Activated T-helper 2 cell treated with anti-CD3 and anti-CD28 coated beads, Interferon-gamma antibody, Interleukin-2, Interleukin-4, amounts not matched to agents 10 μg/mL and 5 μg/mL and 100 μg/mL, durations not matched to agents 14 hours and 24 hours and 36 hours (primary cell): Measurements from ENCODE around the gene GNL1. TPM values are rescaled to one million over a fixed set of nuclear protein-coding genes. Genes with fewer than 3 reads are reported as not detected.
"Not testable (repeated sequence)": the region's sequence is repeated elsewhere in the genome, so short reads cannot be mapped to it uniquely, and the experiment has no call there.

ENCODE experiments used
- DNase-seq: peaks from one replicate; pipeline ENCODE4 v3.0.0; 2021; ENCODE audit warnings: low spot score
- H3K27ac Mint-ChIP-seq: one replicate; pipeline ENCODE4 v1.8.0; 2021; ENCODE audit warnings: mixed read lengths
- H3K27me3 Mint-ChIP-seq: one replicate; pipeline ENCODE4 v1.8.0; 2021; ENCODE audit warnings: low read depth, mixed read lengths
- H3K36me3 Mint-ChIP-seq: one replicate; pipeline ENCODE4 v1.8.0; 2021; ENCODE audit warnings: low read depth, mixed read lengths
- H3K4me1 Mint-ChIP-seq: one replicate; pipeline ENCODE4 v1.8.0; 2021; ENCODE audit warnings: low read depth, mixed read lengths
- H3K4me3 Mint-ChIP-seq: one replicate; pipeline ENCODE4 v1.8.0; 2021; ENCODE audit warnings: low read depth, mild to moderate bottlenecking, moderate library complexity, mixed read lengths
- H3K9me3 Mint-ChIP-seq: one replicate; pipeline ENCODE4 v1.8.0; 2021; ENCODE audit warnings: mixed read lengths
- intact Hi-C: fragments of 100-400 bp; cut with micrococcal nuclease; formaldehyde crosslinking; loops from one replicate; pipeline ENCODE4 v1.15.1; 2023
- total RNA-seq: library from RNA; stranded (reverse); gene quantifications from 2 replicates; pipeline ENCODE4 v1.2.3, GENCODE V29; 2022

The GNL1 gene
- 79.8 and 88.2 TPM in 2 replicates for total RNA-seq

GRCh38 chr6:30556066-30556905, at the start of gene GNL1:
GNL1 (minus strand) TSS chr6:30556489; CDS start chr6:30556203, 286 bp downstream.
- Mint-ChIP-seq H3K9me3 (no peaks in the 10 kb centered on the region), H3K4me3 (peak within 1 kb of the TSS; percentile 98), H3K4me1 (peaks cover 22% of the 10 kb centered on the region), H3K27me3 (no peaks in the 10 kb centered on the region), H3K27ac (peak within 1 kb of the TSS; percentile 100), H3K36me3 (peaks cover 66% of the 10 kb centered on the region)
- DNase-seq = peak; percentile 96
- intact Hi-C loops = loop anchor here (1.0 to 5.0 kb wide), 2 partner anchors 15 to 131 kb away; partner anchors contain the start of genes ABCF1 and PPP1R18

GRCh38 chr6:30603961-30604360, 47.7 kb upstream of the GNL1 start:
- H3K4me1 Mint-ChIP-seq = peaks cover 8% of the 10 kb centered on the region
- no peaks in the 10 kb centered on the region for H3K9me3 Mint-ChIP-seq
- peaks cover 82% of the 10 kb centered on the region for H3K36me3 Mint-ChIP-seq
- intact Hi-C loops = no loop called here
- no peak for DNase-seq
- H3K4me3 Mint-ChIP-seq = no peak overlapping the region
- no peak overlapping the region for H3K27ac Mint-ChIP-seq
- no peaks in the 10 kb centered on the region for H3K27me3 Mint-ChIP-seq

- Mint-ChIP-seq H3K9me3 (no peaks in the 10 kb centered on the region), H3K4me1 (peaks cover 5% of the 10 kb centered on the region), H3K27ac (no peak overlapping the region), H3K4me3 (no peak overlapping the region), H3K36me3 (peaks cover 70% of the 10 kb centered on the region), H3K27me3 (no peaks in the 10 kb centered on the region)
- DNase-seq = no peak
- intact Hi-C loops = no loop called here
These were observed 45.7 kb upstream of the GNL1 start for GRCh38 chr6:30601815-30602641.

GRCh38 chr6:30601436-30601814, 45.1 kb upstream of the GNL1 start:
- H3K36me3 Mint-ChIP-seq = peaks cover 66% of the 10 kb centered on the region
- no peak for DNase-seq
- no peaks in the 10 kb centered on the region for H3K27me3 Mint-ChIP-seq
- no peak overlapping the region for H3K4me3 Mint-ChIP-seq
- H3K9me3 Mint-ChIP-seq = no peaks in the 10 kb centered on the region
- peaks cover 5% of the 10 kb centered on the region for H3K4me1 Mint-ChIP-seq
- intact Hi-C loops = no loop called here
- H3K27ac Mint-ChIP-seq = no peak overlapping the region

GRCh38 chr6:30600451-30600961, 44.2 kb upstream of the GNL1 start:
- H3K4me3 Mint-ChIP-seq = no peak overlapping the region
- no peaks in the 10 kb centered on the region for H3K9me3 Mint-ChIP-seq
- H3K27ac Mint-ChIP-seq = no peak overlapping the region
- intact Hi-C loops = no loop called here
- H3K27me3 Mint-ChIP-seq = no peaks in the 10 kb centered on the region
- peaks cover 2% of the 10 kb centered on the region for H3K4me1 Mint-ChIP-seq
- DNase-seq = no peak
- H3K36me3 Mint-ChIP-seq = peaks cover 60% of the 10 kb centered on the region

- Mint-ChIP-seq H3K36me3 (peaks cover 59% of the 10 kb centered on the region), H3K4me1 (peaks cover 2% of the 10 kb centered on the region), H3K27ac (peak overlapping the region; percentile 63), H3K4me3 (no peak overlapping the region), H3K9me3 (no peaks in the 10 kb centered on the region), H3K27me3 (no peaks in the 10 kb centered on the region)
- DNase-seq = no peak
- intact Hi-C loops = loop anchor here (5.0 kb wide), 1 partner anchor 57 kb away; no protein-coding TSS in a partner anchor
These were observed 43.5 kb upstream of the GNL1 start for GRCh38 chr6:30599625-30600324.

- Mint-ChIP-seq H3K36me3 (peaks cover 59% of the 10 kb centered on the region), H3K9me3 (no peaks in the 10 kb centered on the region), H3K4me3 (no peak overlapping the region), H3K27me3 (no peaks in the 10 kb centered on the region), H3K4me1 (peaks cover 2% of the 10 kb centered on the region), H3K27ac (no peak overlapping the region)
- intact Hi-C loops = loop anchor here (5.0 kb wide), 1 partner anchor 57 kb away; no protein-coding TSS in a partner anchor
- no peak for DNase-seq
These were observed 42.8 kb upstream of the GNL1 start for GRCh38 chr6:30598912-30599624.

- H3K27ac Mint-ChIP-seq = peak overlapping the region; percentile 39
- intact Hi-C loops = loop anchor here (1.0 to 5.0 kb wide), 2 partner anchors 55 to 114 kb away; no protein-coding TSS in a partner anchor
- H3K27me3 Mint-ChIP-seq, H3K4me3 Mint-ChIP-seq, H3K9me3 Mint-ChIP-seq, H3K4me1 Mint-ChIP-seq: not testable (repeated sequence)
- DNase-seq = peak; percentile 69
- peaks cover 49% of the 10 kb centered on the region for H3K36me3 Mint-ChIP-seq
These were observed 41.2 kb upstream of the GNL1 start for GRCh38 chr6:30597315-30598144.

GRCh38 chr6:30592287-30592686, 36.0 kb upstream of the GNL1 start:
- intact Hi-C loops = no loop called here
- Mint-ChIP-seq H3K4me3 (no peak overlapping the region), H3K27ac (no peak overlapping the region), H3K9me3 (no peaks in the 10 kb centered on the region), H3K27me3 (no peaks in the 10 kb centered on the region), H3K36me3 (peaks cover 63% of the 10 kb centered on the region), H3K4me1 (peaks cover 3% of the 10 kb centered on the region)
- no peak for DNase-seq

GRCh38 chr6:30591008-30591407, 34.7 kb upstream of the GNL1 start:
- peaks cover 71% of the 10 kb centered on the region for H3K36me3 Mint-ChIP-seq
- H3K9me3 Mint-ChIP-seq = no peaks in the 10 kb centered on the region
- H3K4me3 Mint-ChIP-seq = no peak overlapping the region
- DNase-seq = no peak
- no peaks in the 10 kb centered on the region for H3K27me3 Mint-ChIP-seq
- intact Hi-C loops = no loop called here
- no peak overlapping the region for H3K27ac Mint-ChIP-seq
- H3K4me1 Mint-ChIP-seq = peaks cover 1% of the 10 kb centered on the region

GRCh38 chr6:30590509-30590908, 34.2 kb upstream of the GNL1 start:
- Mint-ChIP-seq H3K4me3 (no peak overlapping the region), H3K4me1 (peaks cover 1% of the 10 kb centered on the region), H3K27me3 (no peaks in the 10 kb centered on the region), H3K36me3 (peaks cover 75% of the 10 kb centered on the region), H3K9me3 (no peaks in the 10 kb centered on the region), H3K27ac (no peak overlapping the region)
- DNase-seq = no peak
- intact Hi-C loops = no loop called here
